A673 (cell line): ENCODE data around the gene N4BP3.

Experiments
- EZH2 ChIP-seq: fragments of 200-600 bp; sonication (generic); IDR thresholded peaks from 2 replicates; pipeline ENCODE4 v1.6.1; 2017; ENCODE audit warnings: borderline replicate concordance, low read depth, mild to moderate bottlenecking, mixed read lengths, antibody characterized with exemption, low read length; ENCODE audit not compliant: poor library complexity, severe bottlenecking
- TF ChIP-seq, protein P1 (sequence below): fragments of 300-800, 200-600 bp; sonication (generic); conservative IDR thresholded peaks from 2 replicates; pipeline ENCODE4 v1.5.1; 2017; ENCODE audit warnings: low read depth, mild to moderate bottlenecking, antibody characterized with exemption, low read length, moderate library complexity, mixed read lengths

DNA sequence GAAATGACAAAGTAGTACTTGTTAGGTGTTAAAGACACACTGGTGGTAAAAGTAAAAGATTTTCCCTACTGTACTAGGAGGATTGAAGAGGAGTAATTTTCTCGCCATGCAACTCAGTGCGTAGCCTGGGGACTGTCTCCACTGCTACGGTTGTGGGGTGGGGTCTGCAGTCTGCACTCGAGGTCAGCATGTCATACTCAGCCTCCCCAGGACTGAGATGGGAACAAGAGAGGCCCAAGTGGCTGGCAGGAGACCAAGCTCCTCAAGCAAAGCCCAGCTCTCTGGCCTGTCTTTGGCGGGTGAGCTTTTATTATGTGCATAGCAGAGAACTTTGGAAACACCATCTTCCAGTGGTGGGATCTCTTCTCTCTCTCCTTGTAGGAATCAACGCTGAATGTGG is 29.9 kb downstream of the N4BP3 start:
- no peak for TF ChIP-seq EZH2
- TF ChIP-seq, protein P1, sequence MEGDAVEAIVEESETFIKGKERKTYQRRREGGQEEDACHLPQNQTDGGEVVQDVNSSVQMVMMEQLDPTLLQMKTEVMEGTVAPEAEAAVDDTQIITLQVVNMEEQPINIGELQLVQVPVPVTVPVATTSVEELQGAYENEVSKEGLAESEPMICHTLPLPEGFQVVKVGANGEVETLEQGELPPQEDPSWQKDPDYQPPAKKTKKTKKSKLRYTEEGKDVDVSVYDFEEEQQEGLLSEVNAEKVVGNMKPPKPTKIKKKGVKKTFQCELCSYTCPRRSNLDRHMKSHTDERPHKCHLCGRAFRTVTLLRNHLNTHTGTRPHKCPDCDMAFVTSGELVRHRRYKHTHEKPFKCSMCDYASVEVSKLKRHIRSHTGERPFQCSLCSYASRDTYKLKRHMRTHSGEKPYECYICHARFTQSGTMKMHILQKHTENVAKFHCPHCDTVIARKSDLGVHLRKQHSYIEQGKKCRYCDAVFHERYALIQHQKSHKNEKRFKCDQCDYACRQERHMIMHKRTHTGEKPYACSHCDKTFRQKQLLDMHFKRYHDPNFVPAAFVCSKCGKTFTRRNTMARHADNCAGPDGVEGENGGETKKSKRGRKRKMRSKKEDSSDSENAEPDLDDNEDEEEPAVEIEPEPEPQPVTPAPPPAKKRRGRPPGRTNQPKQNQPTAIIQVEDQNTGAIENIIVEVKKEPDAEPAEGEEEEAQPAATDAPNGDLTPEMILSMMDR = no peak
